KOPT-K1 (cell line): ENCODE results near the gene TUBGCP3.

ENCODE experiments used
- H3K27ac ChIP-seq: fragments of 200-600 bp; sonication (generic); 2 replicates; pipeline ENCODE4 v1.5.1; 2016; ENCODE audit warnings: antibody characterized with exemption, mild to moderate bottlenecking, low read depth, low read length; ENCODE audit not compliant: poor library complexity, severe bottlenecking
- H3K36me3 ChIP-seq: fragments of 200-600 bp; sonication (generic); 2 replicates; pipeline ENCODE4 v1.5.1; 2017; ENCODE audit warnings: antibody characterized with exemption, mild to moderate bottlenecking, low read length, moderate library complexity; ENCODE audit not compliant: insufficient read depth
- H3K9me3 ChIP-seq: fragments of 200-600 bp; sonication (generic); 2 replicates; pipeline ENCODE4 v1.5.1; 2017; ENCODE audit warnings: antibody characterized with exemption, low read length, mild to moderate bottlenecking; ENCODE audit not compliant: insufficient read depth, poor library complexity, severe bottlenecking

TUBGCP3 gene

GRCh38 chr13:112453207-112453829 is 134.6 kb downstream of the TUBGCP3 start:
- Histone ChIP-seq H3K36me3 (no peaks in the 10 kb centered on the region), H3K9me3 (no peaks in the 10 kb centered on the region), H3K27ac (no peak overlapping the region)

GRCh38 chr13:112452380-112453206 is 135.4 kb downstream of the TUBGCP3 start:
- Histone ChIP-seq H3K36me3 (no peaks in the 10 kb centered on the region), H3K27ac (no peak overlapping the region)

GRCh38 chr13:112451512-112452379 is 136.2 kb downstream of the TUBGCP3 start:
- Histone ChIP-seq H3K9me3 (no peaks in the 10 kb centered on the region), H3K27ac (no peak overlapping the region), H3K36me3 (no peaks in the 10 kb centered on the region)

More at GRCh38 chr13:112452380-112453206, 135.4 kb downstream of the TUBGCP3 start:
- no peaks in the 10 kb centered on the region for H3K9me3 ChIP-seq

GRCh38 chr13:112450904-112451240 is 137.1 kb downstream of the TUBGCP3 start:
- Histone ChIP-seq H3K9me3 (no peaks in the 10 kb centered on the region), H3K36me3 (no peaks in the 10 kb centered on the region), H3K27ac (no peak overlapping the region)

- Histone ChIP-seq H3K36me3 (no peaks in the 10 kb centered on the region), H3K9me3 (no peaks in the 10 kb centered on the region), H3K27ac (no peak overlapping the region)
Measured at GRCh38 chr13:112450118-112450903, 137.6 kb downstream of the TUBGCP3 start.

- Histone ChIP-seq H3K9me3 (no peaks in the 10 kb centered on the region), H3K36me3 (no peaks in the 10 kb centered on the region), H3K27ac (no peak overlapping the region)
Measured at GRCh38 chr13:112449545-112449930, 138.4 kb downstream of the TUBGCP3 start.

- Histone ChIP-seq H3K36me3 (no peaks in the 10 kb centered on the region), H3K27ac (no peak overlapping the region), H3K9me3 (no peaks in the 10 kb centered on the region)
Measured at GRCh38 chr13:112448621-112449544, 139.1 kb downstream of the TUBGCP3 start.

- Histone ChIP-seq H3K36me3 (no peaks in the 10 kb centered on the region), H3K27ac (no peak overlapping the region), H3K9me3 (no peaks in the 10 kb centered on the region)
Measured at GRCh38 chr13:112447761-112448603, 140.0 kb downstream of the TUBGCP3 start.

GRCh38 chr13:112447306-112447705 is 140.6 kb downstream of the TUBGCP3 start:
- H3K9me3 ChIP-seq, result no peaks in the 10 kb centered on the region
- no peaks in the 10 kb centered on the region for H3K36me3 ChIP-seq
- H3K27ac ChIP-seq, result no peak overlapping the region

- Histone ChIP-seq H3K36me3 (no peaks in the 10 kb centered on the region), H3K27ac (no peak overlapping the region), H3K9me3 (no peaks in the 10 kb centered on the region)
Measured at GRCh38 chr13:112446867-112447266, 141.1 kb downstream of the TUBGCP3 start.

GRCh38 chr13:112446347-112446861 is 141.5 kb downstream of the TUBGCP3 start:
- H3K36me3 ChIP-seq, result no peaks in the 10 kb centered on the region
- H3K9me3 ChIP-seq, result no peaks in the 10 kb centered on the region
- H3K27ac ChIP-seq, result no peak overlapping the region

GRCh38 chr13:112445411-112446271 is 142.3 kb downstream of the TUBGCP3 start:
- Histone ChIP-seq H3K27ac (no peak overlapping the region), H3K36me3 (no peaks in the 10 kb centered on the region), H3K9me3 (no peaks in the 10 kb centered on the region)
